ENCODE results near the gene SIVA1.

Gene SIVA1

GRCh38 chr14:104741108-104741802 lies 11.7 kb upstream of the SIVA1 start:
- in situ Hi-C loops (cut with MboI; ENCODE audit: low sequenced_read_pairs, unreplicated experiment): no loop called here
- TF ChIP-seq CTCF (IDR thresholded peaks at IDR 0.05; ENCODE audit: borderline replicate concordance, control extremely low read depth, extremely low read depth, insufficient read depth, missing control alignments): no peak

GRCh38 chr14:104741803-104742251 lies 11.1 kb upstream of the SIVA1 start:
- TF ChIP-seq CTCF (IDR thresholded peaks at IDR 0.05; ENCODE audit: borderline replicate concordance, control extremely low read depth, extremely low read depth, insufficient read depth, missing control alignments): no peak
- in situ Hi-C loops (cut with MboI; ENCODE audit: low sequenced_read_pairs, unreplicated experiment): no loop called here
- no peak for DNase-seq (ENCODE audit: low spot score)

More at GRCh38 chr14:104741108-104741802, 11.7 kb upstream of the SIVA1 start:
- DNase-seq (ENCODE audit: low spot score): no peak

- in situ Hi-C loops (cut with MboI; ENCODE audit: low sequenced_read_pairs, unreplicated experiment): no loop called here
- no peak for TF ChIP-seq CTCF (IDR thresholded peaks at IDR 0.05; ENCODE audit: borderline replicate concordance, control extremely low read depth, extremely low read depth, insufficient read depth, missing control alignments)
- no peak for DNase-seq (ENCODE audit: low spot score)
Observed at GRCh38 chr14:104742586-104743455, 10.1 kb upstream of the SIVA1 start.

- in situ Hi-C loops (cut with MboI; ENCODE audit: low sequenced_read_pairs, unreplicated experiment): no loop called here
- no peak for TF ChIP-seq CTCF (IDR thresholded peaks at IDR 0.05; ENCODE audit: borderline replicate concordance, control extremely low read depth, extremely low read depth, insufficient read depth, missing control alignments)
- no peak for DNase-seq (ENCODE audit: low spot score)
Observed at GRCh38 chr14:104743461-104744380, 9.2 kb upstream of the SIVA1 start.

GRCh38 chr14:104744484-104744883 lies 8.5 kb upstream of the SIVA1 start:
- in situ Hi-C loops (cut with MboI; ENCODE audit: low sequenced_read_pairs, unreplicated experiment): no loop called here
- TF ChIP-seq CTCF (IDR thresholded peaks at IDR 0.05; ENCODE audit: borderline replicate concordance, control extremely low read depth, extremely low read depth, insufficient read depth, missing control alignments): no peak
- no peak for DNase-seq (ENCODE audit: low spot score)

- TF ChIP-seq CTCF (IDR thresholded peaks at IDR 0.05; ENCODE audit: borderline replicate concordance, control extremely low read depth, extremely low read depth, insufficient read depth, missing control alignments): no peak
- DNase-seq (ENCODE audit: low spot score): no peak
- in situ Hi-C loops (cut with MboI; ENCODE audit: low sequenced_read_pairs, unreplicated experiment): no loop called here
Observed at GRCh38 chr14:104745431-104745830, 7.5 kb upstream of the SIVA1 start.
